Transverse colon (tissue), 4 donors: ENCODE data around the gene ITGB7. TPM values are rescaled to one million over a fixed set of nuclear protein-coding genes. Genes with fewer than 3 reads are reported as not detected.

Experiments
- DNase-seq: peaks from one replicate; pipeline ENCODE4 v3.0.0-alpha.2; 2019
- H3K27ac ChIP-seq, 4 donors: fragments of 200-600 bp; sonication (generic); 2 replicates each; pipeline ENCODE4 v1.5.1; 2016 to 2018; ENCODE audit warnings: inconsistent platforms in 4 of 4
- H3K27me3 ChIP-seq: fragments of 200-600 bp; sonication (generic); 2 replicates; pipeline ENCODE4 v1.5.1; 2017; ENCODE audit warnings: inconsistent platforms
- H3K36me3 ChIP-seq, 4 donors: fragments of 200-600 bp; sonication (generic); 2 replicates each; pipeline ENCODE4 v1.5.1; 2017 to 2019; ENCODE audit warnings: inconsistent platforms in 4 of 4
- H3K4me1 ChIP-seq, 4 donors: fragments of 200-600 bp; sonication (generic); 2 replicates each; pipeline ENCODE4 v1.5.1; 2017 to 2020; ENCODE audit warnings: inconsistent platforms in 4 of 4
- H3K4me3 ChIP-seq, 4 donors: fragments of 200-600 bp; sonication (generic); 1 replicate in 1 of 4; 2 replicates in 3 of 4; pipeline versions ENCODE4 v1.5.1 to v1.6.1; 2017 to 2019; ENCODE audit warnings: inconsistent platforms in 4 of 4
- H3K9me3 ChIP-seq, 2 donors: fragments of 200-600 bp; sonication (generic); 2 replicates each; pipeline ENCODE4 v1.5.1; 2017 to 2019; ENCODE audit warnings: inconsistent platforms in 2 of 2
- CTCF ChIP-seq, 5 experiments: fragments of 200-600 bp in 3 of 5; fragments of 450-650 bp in 2 of 5; sonication (generic) in 3 of 5; IDR thresholded peaks; 1 replicate in 2 of 5; 2 replicates in 3 of 5; pipeline ENCODE4 v1.5.1; 2016 to 2017; ENCODE audit warnings: antibody characterized with exemption in 5 of 5, inconsistent platforms in 3 of 5, mild to moderate bottlenecking in 2 of 5, moderate library complexity in 1 of 5
- EP300 ChIP-seq: sonication (generic); formaldehyde crosslinking; IDR thresholded peaks from one replicate; pipeline ENCODE4 v1.6.1; 2017; ENCODE audit warnings: antibody characterized with exemption, low read depth
- POLR2A ChIP-seq: fragments of 450-650 bp; IDR thresholded peaks from one replicate; pipeline ENCODE4 v1.6.1; 2016; ENCODE audit warnings: antibody characterized with exemption, mild to moderate bottlenecking, moderate library complexity
- POLR2AphosphoS5 ChIP-seq, 3 donors: sonication (generic); formaldehyde crosslinking; IDR thresholded peaks; one replicate each; pipeline ENCODE4 v1.6.1; 2016; ENCODE audit warnings: antibody characterized with exemption in 3 of 3
- WGBS, 2 donors: methylation state at CpG; one replicate each; pipeline ENCODE4 v1.1.5; 2018; ENCODE audit warnings: low coverage in 1 of 2; 5-methylcytosine and 5-hydroxymethylcytosine counted together
- in situ Hi-C, 4 donors: fragments of 200-750 bp; cut with MboI; loops; one replicate each; pipeline versions ENCODE4 v1.15.0 to v1.15.1; 2017; ENCODE audit warnings: low sequenced_read_pairs in 3 of 4, low pct_ligation_motif_present in 1 of 4, low pct_unique_long_range_greater_than_20kb in 1 of 4
- intact Hi-C: fragments of 100-400 bp; cut with DNase I; formaldehyde crosslinking; loops from one replicate; pipeline ENCODE4 v1.15.1; 2023; ENCODE audit warnings: low total_unique reads
- small RNA-seq, 4 donors: library from RNA; depleted of rRNA; stranded (forward); fragments of <200 nt; gene quantifications; one replicate each; pipeline ENCODE3, GENCODE V24; 2016
- total RNA-seq, 4 donors: library from RNA; depleted of rRNA; stranded (reverse); fragments of >200 nt; gene quantifications; one replicate each; pipeline ENCODE4 v1.1.0, GENCODE V29; 2016

Gene ITGB7
- total RNA-seq, 4 donors from 2014 or later, result 0.60 to 8.3 (median 2.9) TPM

- 88% methylated on average over 5 of the region's 5 CpGs for WGBS, 2 donors
- intact Hi-C loops (no loop called here), in situ Hi-C loops (no loop called here)
- no peaks in the 10 kb centered on the region for H3K27me3 ChIP-seq
- no peaks in the 10 kb centered on the region for H3K4me1 ChIP-seq
- no peak overlapping the region for H3K27ac ChIP-seq
- no peaks in the 10 kb centered on the region for H3K36me3 ChIP-seq
- no peak for TF ChIP-seq POLR2A
- no peak for TF ChIP-seq POLR2AphosphoS5 (IDR thresholded peaks at IDR 0.05)
- no peak for TF ChIP-seq CTCF (IDR thresholded peaks at IDR 0.05)
- no peak for TF ChIP-seq EP300
- no peak overlapping the region for H3K4me3 ChIP-seq
- no peak for DNase-seq
- H3K9me3 ChIP-seq, result no peaks in the 10 kb centered on the region
These were observed 59.9 kb downstream of the ITGB7 start for GRCh38 chr12:53147181-53147580.

- WGBS, 2 donors, result 91 to 100% methylated on average over 2 to 5 of the region's 5 CpGs
- Histone ChIP-seq H3K9me3 (no peaks in the 10 kb centered on the region), H3K4me3 (no peak overlapping the region), H3K36me3 (no peaks in the 10 kb centered on the region), H3K4me1 (no peaks in the 10 kb centered on the region), H3K27ac (no peak overlapping the region), H3K27me3 (no peaks in the 10 kb centered on the region)
- in situ Hi-C loops (no loop called here), intact Hi-C loops (no loop called here)
- TF ChIP-seq POLR2A, result no peak
- no peak for TF ChIP-seq EP300
- TF ChIP-seq CTCF (IDR thresholded peaks at IDR 0.05), result no peak
- no peak for TF ChIP-seq POLR2AphosphoS5 (IDR thresholded peaks at IDR 0.05)
- no peak for DNase-seq
These were observed 61.4 kb downstream of the ITGB7 start for GRCh38 chr12:53145383-53146260.

GRCh38 chr12:53143355-53143754 is 63.7 kb downstream of the ITGB7 start:
- Histone ChIP-seq H3K4me1 (no peaks in the 10 kb centered on the region), H3K9me3 (no peaks in the 10 kb centered on the region), H3K4me3 (no peak overlapping the region), H3K27ac (no peak overlapping the region), H3K36me3 (no peaks in the 10 kb centered on the region), H3K27me3 (no peaks in the 10 kb centered on the region)
- TF ChIP-seq CTCF (IDR thresholded peaks at IDR 0.05) (no peak), EP300 (no peak), POLR2A (no peak), POLR2AphosphoS5 (IDR thresholded peaks at IDR 0.05) (no peak)
- intact Hi-C loops (no loop called here), in situ Hi-C loops (no loop called here)
- WGBS, 2 donors, result 75 to 86% methylated on average over 4 of the region's 4 CpGs
- DNase-seq, result no peak

Small RNAs within 50 kb of the gene (small RNA-seq; reads per million reads assigned to genes)
- 0 to 0.36 (median 0) reads per million in 4 donors for gene HIGD1AP1

Other genes with a start within 250 kb of the ITGB7 start
- 100 to 1,000 TPM; 175 to 383 (median 261) TPM for gene EIF4B, start 200.8 kb downstream of the ITGB7 start, total RNA-seq
- gene TNS2, start 157.2 kb downstream of the ITGB7 start, total RNA-seq, result 100 to 1,000 TPM in 2 of 4 donors, 10 to 100 TPM in 2; 48.2 to 397 (median 169) TPM
- 10 to 100 TPM; 10.1 to 27.0 (median 21.9) TPM for gene SPRYD3, start 127.9 kb downstream of the ITGB7 start, total RNA-seq
- 100 to 1,000 TPM in 1 of 4 donors, 10 to 100 TPM in 3; 38.5 to 106 (median 94.5) TPM for gene IGFBP6, start 109.6 kb downstream of the ITGB7 start, total RNA-seq
- gene SOAT2, start 103.8 kb downstream of the ITGB7 start, total RNA-seq, result under 1 TPM in 1 of 4 donors, not detected in 3; 0.41 TPM
- 10 to 100 TPM in 3 of 4 donors, 1 to 10 TPM in 1; 9.7 to 21.9 (median 16.3) TPM for gene ZNF740, start 26.5 kb downstream of the ITGB7 start, total RNA-seq
- 100 to 1,000 TPM in 1 of 4 donors, 10 to 100 TPM in 3; 29.1 to 142 (median 39.2) TPM for gene CSAD, start 26.3 kb downstream of the ITGB7 start, total RNA-seq
- gene RARG, start 25.0 kb upstream of the ITGB7 start, total RNA-seq, result 10 to 100 TPM in 1 of 4 donors, 1 to 10 TPM in 2, not detected in 1; 2.6 to 15.4 (median 7.6) TPM
- 10 to 100 TPM in 3 of 4 donors, 1 to 10 TPM in 1; 6.5 to 31.8 (median 18.8) TPM for gene ESPL1, start 61.0 kb upstream of the ITGB7 start, total RNA-seq
- gene PFDN5, start 88.3 kb upstream of the ITGB7 start, total RNA-seq, result 100 to 1,000 TPM; 244 to 451 (median 381) TPM
- gene MYG1, start 92.4 kb upstream of the ITGB7 start, total RNA-seq, result 10 to 100 TPM; 12.7 to 37.0 (median 24.3) TPM
- gene AAAS, start 114.4 kb upstream of the ITGB7 start, total RNA-seq, result 10 to 100 TPM; 31.8 to 51.6 (median 39.9) TPM
- not detected for gene SP7, start 129.1 kb upstream of the ITGB7 start, total RNA-seq
- 10 to 100 TPM; 32.6 to 80.1 (median 67.1) TPM for gene SP1, start 172.9 kb upstream of the ITGB7 start, total RNA-seq
- under 1 TPM in 1 of 4 donors, not detected in 3; 0.27 TPM for gene AMHR2, start 216.6 kb upstream of the ITGB7 start, total RNA-seq
- gene PRR13, start 234.5 kb upstream of the ITGB7 start, total RNA-seq, result 100 to 1,000 TPM; 175 to 307 (median 261) TPM
- 100 to 1,000 TPM; 340 to 492 (median 432) TPM for gene PCBP2, start 244.9 kb upstream of the ITGB7 start, total RNA-seq